ENCODE results near the gene IFNG-AS1.

DNA sequence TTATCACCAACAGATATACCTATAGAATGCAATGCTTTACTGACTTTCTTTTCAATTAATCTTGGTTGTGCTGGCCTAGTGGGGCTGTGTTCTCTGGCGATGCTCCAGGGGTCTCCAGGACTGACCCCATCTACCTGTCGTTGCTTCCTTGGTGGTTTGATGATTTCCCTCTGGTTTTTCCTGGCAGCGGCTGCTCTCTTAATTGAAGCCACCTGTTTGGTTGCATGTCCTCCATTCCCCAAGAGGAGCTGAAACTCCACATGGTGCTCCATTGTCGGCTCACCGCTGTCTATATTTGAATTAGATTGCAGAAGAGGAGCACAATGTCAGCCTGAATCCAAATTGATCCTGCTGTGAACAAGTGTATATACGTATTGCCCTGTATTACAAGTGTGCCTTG, 7.1 kb upstream of the IFNG-AS1 start:
- TF ChIP-seq, protein P1, sequence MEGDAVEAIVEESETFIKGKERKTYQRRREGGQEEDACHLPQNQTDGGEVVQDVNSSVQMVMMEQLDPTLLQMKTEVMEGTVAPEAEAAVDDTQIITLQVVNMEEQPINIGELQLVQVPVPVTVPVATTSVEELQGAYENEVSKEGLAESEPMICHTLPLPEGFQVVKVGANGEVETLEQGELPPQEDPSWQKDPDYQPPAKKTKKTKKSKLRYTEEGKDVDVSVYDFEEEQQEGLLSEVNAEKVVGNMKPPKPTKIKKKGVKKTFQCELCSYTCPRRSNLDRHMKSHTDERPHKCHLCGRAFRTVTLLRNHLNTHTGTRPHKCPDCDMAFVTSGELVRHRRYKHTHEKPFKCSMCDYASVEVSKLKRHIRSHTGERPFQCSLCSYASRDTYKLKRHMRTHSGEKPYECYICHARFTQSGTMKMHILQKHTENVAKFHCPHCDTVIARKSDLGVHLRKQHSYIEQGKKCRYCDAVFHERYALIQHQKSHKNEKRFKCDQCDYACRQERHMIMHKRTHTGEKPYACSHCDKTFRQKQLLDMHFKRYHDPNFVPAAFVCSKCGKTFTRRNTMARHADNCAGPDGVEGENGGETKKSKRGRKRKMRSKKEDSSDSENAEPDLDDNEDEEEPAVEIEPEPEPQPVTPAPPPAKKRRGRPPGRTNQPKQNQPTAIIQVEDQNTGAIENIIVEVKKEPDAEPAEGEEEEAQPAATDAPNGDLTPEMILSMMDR (conservative IDR thresholded peaks at IDR 0.05; ENCODE audit: low read length), result no peak
- no peak for TF ChIP-seq EZH2phosphoT487 (IDR thresholded peaks at IDR 0.05; ENCODE audit: borderline replicate concordance, low read depth, low read length)

Measured in OCI-LY7 (cell line).